ENCODE data around the gene TMEM266. TPM values are rescaled to one million over a fixed set of nuclear protein-coding genes. Genes with fewer than 3 reads are reported as not detected.

TMEM266 gene
- polyA plus RNA-seq, 3 donors: 11.1 to 11.6 (median 11.1) TPM

GRCh38 chr15:76198456-76199105 is 138.8 kb downstream of the TMEM266 start:
- DNase-seq (ENCODE audit: low read depth in 3 of 3, low spot score in 2 of 3): no peak

- no peak for DNase-seq (ENCODE audit: low read depth in 3 of 3, low spot score in 2 of 3)
These were observed 139.6 kb downstream of the TMEM266 start for GRCh38 chr15:76199106-76200082.

- DNase-seq (ENCODE audit: low read depth in 3 of 3, low spot score in 2 of 3): no peak
These were observed 140.3 kb downstream of the TMEM266 start for GRCh38 chr15:76200083-76200465.

- DNase-seq (ENCODE audit: low read depth in 3 of 3, low spot score in 2 of 3): no peak
These were observed 140.9 kb downstream of the TMEM266 start for GRCh38 chr15:76200641-76201105.

GRCh38 chr15:76201536-76202255 is 141.9 kb downstream of the TMEM266 start:
- no peak for DNase-seq (ENCODE audit: low read depth in 3 of 3, low spot score in 2 of 3)

- no peak for DNase-seq (ENCODE audit: low read depth in 3 of 3, low spot score in 2 of 3)
These were observed 143.7 kb downstream of the TMEM266 start for GRCh38 chr15:76203346-76204108.

- no peak for DNase-seq (ENCODE audit: low read depth in 3 of 3, low spot score in 2 of 3)
These were observed 144.5 kb downstream of the TMEM266 start for GRCh38 chr15:76204109-76204845.

- DNase-seq (ENCODE audit: low read depth in 3 of 3, low spot score in 2 of 3): no peak
These were observed 145.2 kb downstream of the TMEM266 start for GRCh38 chr15:76204916-76205460.

GRCh38 chr15:76206325-76206976 is 146.7 kb downstream of the TMEM266 start:
- DNase-seq (ENCODE audit: low read depth in 3 of 3, low spot score in 2 of 3): no peak

- DNase-seq (ENCODE audit: low read depth in 3 of 3, low spot score in 2 of 3): no peak
These were observed 148.4 kb downstream of the TMEM266 start for GRCh38 chr15:76208084-76208785.

GRCh38 chr15:76208786-76209424 is 149.1 kb downstream of the TMEM266 start:
- no peak for DNase-seq (ENCODE audit: low read depth in 3 of 3, low spot score in 2 of 3)

- DNase-seq (ENCODE audit: low read depth in 3 of 3, low spot score in 2 of 3): no peak
These were observed 149.7 kb downstream of the TMEM266 start for GRCh38 chr15:76209523-76209922.

- DNase-seq (ENCODE audit: low read depth in 3 of 3, low spot score in 2 of 3): no peak
These were observed 150.2 kb downstream of the TMEM266 start for GRCh38 chr15:76209942-76210341.

- no peak for DNase-seq (ENCODE audit: low read depth in 3 of 3, low spot score in 2 of 3)
These were observed 155.8 kb downstream of the TMEM266 start for GRCh38 chr15:76215634-76216033.

- no peak for DNase-seq (ENCODE audit: low read depth in 3 of 3, low spot score in 2 of 3)
These were observed 157.5 kb downstream of the TMEM266 start for GRCh38 chr15:76217029-76217881.

GRCh38 chr15:76217882-76218217 is 158.1 kb downstream of the TMEM266 start:
- DNase-seq (ENCODE audit: low read depth in 3 of 3, low spot score in 2 of 3): no peak

All from right renal cortex interstitium (tissue), 3 donors.